ENCODE results near the gene KANSL1L. TPM values are rescaled to one million over a fixed set of nuclear protein-coding genes. Genes with fewer than 3 reads are reported as not detected.
"Not testable (repeated sequence)": the region's sequence is repeated elsewhere in the genome, so short reads cannot be mapped to it uniquely, and the experiment has no call there.

KANSL1L gene
- total RNA-seq, 1 donor from 2014 or later, result 34.4 TPM

DNA sequence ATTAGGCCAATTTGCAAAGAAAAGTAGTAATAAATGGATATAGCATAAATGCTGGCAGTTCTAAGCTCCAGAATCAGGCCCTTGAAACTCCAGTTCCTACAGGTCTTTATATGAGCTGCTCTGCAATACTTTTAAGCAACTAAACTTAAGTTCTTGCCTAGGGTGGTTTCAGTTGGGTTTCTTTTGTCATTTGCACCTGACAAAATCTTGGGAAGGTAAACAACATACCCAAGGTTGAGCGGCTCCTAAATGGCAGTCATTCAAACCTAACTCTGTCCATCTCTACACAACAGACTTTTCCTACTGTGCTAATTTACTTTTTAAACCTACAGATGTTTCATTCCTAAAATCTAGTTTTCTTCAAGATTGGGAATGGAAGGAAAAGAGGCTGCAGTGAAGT lies 9.3 kb upstream of the KANSL1L start:
- H3K27me3 ChIP-seq (ENCODE audit: low read depth), result no peaks in the 10 kb centered on the region
- no peak overlapping the region for H3K4me3 ChIP-seq
- no peak overlapping the region for H3K27ac ChIP-seq
- DNase-seq, result no peak
- peaks cover 17% of the 10 kb centered on the region for H3K9me3 ChIP-seq
- H3K4me1 ChIP-seq, result no peaks in the 10 kb centered on the region
- TF ChIP-seq, protein P1, sequence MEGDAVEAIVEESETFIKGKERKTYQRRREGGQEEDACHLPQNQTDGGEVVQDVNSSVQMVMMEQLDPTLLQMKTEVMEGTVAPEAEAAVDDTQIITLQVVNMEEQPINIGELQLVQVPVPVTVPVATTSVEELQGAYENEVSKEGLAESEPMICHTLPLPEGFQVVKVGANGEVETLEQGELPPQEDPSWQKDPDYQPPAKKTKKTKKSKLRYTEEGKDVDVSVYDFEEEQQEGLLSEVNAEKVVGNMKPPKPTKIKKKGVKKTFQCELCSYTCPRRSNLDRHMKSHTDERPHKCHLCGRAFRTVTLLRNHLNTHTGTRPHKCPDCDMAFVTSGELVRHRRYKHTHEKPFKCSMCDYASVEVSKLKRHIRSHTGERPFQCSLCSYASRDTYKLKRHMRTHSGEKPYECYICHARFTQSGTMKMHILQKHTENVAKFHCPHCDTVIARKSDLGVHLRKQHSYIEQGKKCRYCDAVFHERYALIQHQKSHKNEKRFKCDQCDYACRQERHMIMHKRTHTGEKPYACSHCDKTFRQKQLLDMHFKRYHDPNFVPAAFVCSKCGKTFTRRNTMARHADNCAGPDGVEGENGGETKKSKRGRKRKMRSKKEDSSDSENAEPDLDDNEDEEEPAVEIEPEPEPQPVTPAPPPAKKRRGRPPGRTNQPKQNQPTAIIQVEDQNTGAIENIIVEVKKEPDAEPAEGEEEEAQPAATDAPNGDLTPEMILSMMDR (IDR thresholded peaks at IDR 0.05), result no peak
- H3K36me3 ChIP-seq, result no peaks in the 10 kb centered on the region
- no peak for ATAC-seq
- intact Hi-C loops (cut with DNase I), result no loop called here

DNA sequence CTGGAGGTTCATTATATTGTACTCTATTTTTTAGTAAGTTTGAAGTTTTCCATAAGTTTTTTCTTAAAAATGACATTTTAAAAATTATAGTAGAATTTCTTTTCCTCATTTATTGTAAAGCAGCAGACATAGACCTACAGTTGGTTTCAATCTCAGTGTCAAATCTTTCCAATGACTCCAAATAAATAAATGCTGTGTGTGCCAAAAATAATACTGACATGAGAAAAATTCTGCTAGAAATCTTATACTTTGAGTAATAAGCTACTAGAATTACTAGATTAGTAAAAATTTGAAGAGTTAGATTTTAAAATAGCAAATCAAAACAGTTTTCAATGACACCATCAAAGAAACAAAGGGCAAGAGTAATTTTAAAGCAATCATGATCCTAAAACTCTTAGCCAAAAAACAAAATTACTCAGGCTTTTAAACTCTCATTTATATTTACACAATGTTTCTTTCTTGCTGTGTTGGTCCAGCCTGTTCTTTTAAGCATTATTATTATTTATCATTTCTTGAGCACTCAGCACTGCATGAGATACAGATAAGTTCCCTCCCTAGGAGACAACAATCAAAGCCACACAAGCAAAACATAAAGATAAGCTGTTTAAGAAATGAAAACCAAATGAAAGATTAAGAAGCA lies 8.3 kb upstream of the KANSL1L start:
- intact Hi-C loops (cut with DNase I), result no loop called here
- peaks cover 9% of the 10 kb centered on the region for H3K9me3 ChIP-seq
- H3K4me3 ChIP-seq, result no peak overlapping the region
- DNase-seq, result no peak
- TF ChIP-seq, protein P1 (IDR thresholded peaks at IDR 0.05), result no peak
- H3K4me1 ChIP-seq, result no peaks in the 10 kb centered on the region
- no peak overlapping the region for H3K27ac ChIP-seq
- no peak for ATAC-seq
- no peaks in the 10 kb centered on the region for H3K36me3 ChIP-seq
- H3K27me3 ChIP-seq (ENCODE audit: low read depth), result no peaks in the 10 kb centered on the region

DNA sequence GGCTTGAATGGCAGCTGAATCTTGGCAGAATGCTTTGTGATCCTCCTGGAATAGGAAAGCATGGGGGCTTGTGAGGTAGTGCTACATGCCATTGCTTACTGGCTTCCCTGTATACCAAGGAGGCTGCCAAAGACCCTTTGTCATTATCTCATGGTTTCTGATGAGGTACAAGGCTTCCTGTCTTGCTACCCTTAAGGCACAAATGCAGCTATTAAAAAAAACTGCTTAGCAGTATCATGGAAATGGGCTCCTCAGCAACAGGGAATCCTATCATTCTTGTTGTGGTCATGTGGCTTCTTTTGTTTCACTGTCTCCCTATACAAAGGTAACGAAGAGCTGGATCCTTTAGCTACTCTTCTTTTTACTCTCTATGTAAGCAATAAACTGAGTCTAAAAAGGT lies 6.6 kb upstream of the KANSL1L start:
- Histone ChIP-seq H3K9me3 (no peaks in the 10 kb centered on the region), H3K27ac (no peak overlapping the region), H3K36me3 (no peaks in the 10 kb centered on the region), H3K27me3 (ENCODE audit: low read depth) (no peaks in the 10 kb centered on the region), H3K4me3 (no peak overlapping the region), H3K4me1 (no peaks in the 10 kb centered on the region)
- no peak for ATAC-seq
- DNase-seq, result no peak
- intact Hi-C loops (cut with DNase I), result no loop called here
- TF ChIP-seq, protein P1 (IDR thresholded peaks at IDR 0.05), result no peak

DNA sequence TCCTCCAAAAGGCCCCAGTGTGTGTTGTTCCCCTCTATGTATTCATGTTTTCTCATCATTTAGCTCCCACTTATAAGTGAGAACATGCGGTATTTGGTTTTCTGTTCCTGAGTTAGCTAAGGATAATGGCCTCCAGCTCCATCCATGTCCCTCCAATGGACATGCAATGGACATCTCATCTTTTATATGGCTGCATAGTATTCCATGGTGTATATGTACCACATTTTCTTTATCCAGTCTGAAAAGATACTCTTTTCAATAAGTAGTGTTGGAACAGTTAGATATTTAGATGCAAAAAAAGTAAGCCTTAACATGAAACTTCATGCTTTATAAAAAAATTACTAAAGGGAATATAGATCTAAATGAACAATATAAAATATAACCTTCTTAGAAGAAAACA lies 5.9 kb upstream of the KANSL1L start:
- H3K27me3 ChIP-seq (ENCODE audit: low read depth); ATAC-seq; H3K36me3 ChIP-seq; H3K4me1 ChIP-seq; H3K4me3 ChIP-seq; DNase-seq; H3K9me3 ChIP-seq; H3K27ac ChIP-seq; intact Hi-C loops (cut with DNase I): not testable (repeated sequence)

DNA sequence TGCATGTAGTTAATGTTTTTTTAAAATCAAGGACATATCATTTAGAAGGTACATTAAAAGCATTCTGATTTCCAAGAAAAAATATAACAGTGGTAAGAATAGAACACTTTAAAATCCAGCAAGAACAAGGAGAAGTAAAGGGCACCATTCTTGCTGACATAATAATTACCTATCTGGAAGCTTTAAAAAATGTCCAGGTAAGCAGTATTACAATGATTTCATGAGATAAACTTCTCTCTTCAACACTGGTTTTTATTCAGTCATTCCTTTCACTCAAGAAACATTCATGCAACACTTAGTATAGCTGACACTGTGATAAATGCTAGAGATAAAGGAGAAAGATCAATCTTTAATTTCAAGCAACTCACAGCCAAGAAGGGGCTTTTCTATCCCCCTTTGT lies 2.9 kb upstream of the KANSL1L start:
- Histone ChIP-seq H3K27ac (no peak overlapping the region), H3K4me3 (no peak overlapping the region), H3K36me3 (no peaks in the 10 kb centered on the region), H3K4me1 (peaks cover 12% of the 10 kb centered on the region), H3K27me3 (ENCODE audit: low read depth) (no peaks in the 10 kb centered on the region), H3K9me3 (no peaks in the 10 kb centered on the region)
- ATAC-seq (no peak), DNase-seq (no peak)
- TF ChIP-seq, protein P1 (IDR thresholded peaks at IDR 0.05), result no peak
- intact Hi-C loops (cut with DNase I), result no loop called here

DNA sequence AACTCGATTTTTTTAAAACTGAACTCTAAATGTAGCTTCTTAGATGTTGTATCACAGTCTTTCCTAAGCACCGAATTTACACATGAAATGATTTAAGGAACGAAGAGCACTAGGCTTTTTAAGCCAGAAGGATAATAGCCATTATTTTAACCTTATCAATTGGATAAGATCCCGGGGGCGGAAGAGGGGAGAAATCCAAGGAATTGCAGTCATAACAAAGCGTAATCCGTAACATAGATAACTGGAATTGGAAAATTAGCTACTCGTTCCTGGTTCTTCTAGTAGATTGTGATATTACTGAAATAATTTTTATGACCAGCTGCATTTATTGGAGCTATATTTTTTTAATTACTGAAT lies 988 bp upstream of the KANSL1L start:
- ATAC-seq (no peak), DNase-seq (no peak)
- TF ChIP-seq, protein P1 (IDR thresholded peaks at IDR 0.05), result no peak
- peaks cover 31% of the 10 kb centered on the region for H3K4me1 ChIP-seq
- no peaks in the 10 kb centered on the region for H3K9me3 ChIP-seq
- peak overlapping the region; percentile 82 for H3K4me3 ChIP-seq
- intact Hi-C loops (cut with DNase I), result no loop called here
- peak overlapping the region; percentile 98 for H3K27ac ChIP-seq
- H3K36me3 ChIP-seq, result no peaks in the 10 kb centered on the region
- no peaks in the 10 kb centered on the region for H3K27me3 ChIP-seq (ENCODE audit: low read depth)

All from lower lobe of right lung (tissue), 2 donors.